Measurements from ENCODE around the gene NIPSNAP2.
"Not testable (repeated sequence)": the region's sequence is repeated elsewhere in the genome, so short reads cannot be mapped to it uniquely, and the experiment has no call there.

The NIPSNAP2 gene

DNA sequence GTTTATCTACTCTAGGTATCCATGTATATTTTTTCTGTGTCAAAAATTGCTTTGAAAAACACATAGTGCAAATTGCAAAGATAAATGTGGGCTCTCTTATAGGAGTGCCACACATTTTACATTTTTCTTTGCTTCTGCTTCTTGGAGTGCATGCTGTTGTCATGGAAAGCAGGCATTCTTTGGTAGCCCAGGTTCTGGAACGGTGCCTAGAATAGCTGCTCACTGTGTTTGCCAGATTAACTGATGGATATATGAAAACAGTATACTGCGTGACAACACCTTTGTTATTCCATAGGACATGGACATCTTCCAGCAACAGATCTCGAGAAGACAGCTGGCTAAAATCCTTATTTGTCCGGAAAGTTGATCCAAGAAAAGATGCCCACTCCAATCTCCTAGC lies 13.4 kb downstream of the NIPSNAP2 start:
- no peak for DNase-seq

GRCh38 chr7:55980266-55980665 lies 15.9 kb downstream of the NIPSNAP2 start:
- no peak for DNase-seq

- DNase-seq = no peak
Observed at GRCh38 chr7:55983537-55983936, 19.2 kb downstream of the NIPSNAP2 start.

- no peak for DNase-seq
Observed at GRCh38 chr7:55992346-55992745, 28.0 kb downstream of the NIPSNAP2 start.

GRCh38 chr7:55996856-55997500 lies 32.6 kb downstream of the NIPSNAP2 start:
- DNase-seq = no peak

DNA sequence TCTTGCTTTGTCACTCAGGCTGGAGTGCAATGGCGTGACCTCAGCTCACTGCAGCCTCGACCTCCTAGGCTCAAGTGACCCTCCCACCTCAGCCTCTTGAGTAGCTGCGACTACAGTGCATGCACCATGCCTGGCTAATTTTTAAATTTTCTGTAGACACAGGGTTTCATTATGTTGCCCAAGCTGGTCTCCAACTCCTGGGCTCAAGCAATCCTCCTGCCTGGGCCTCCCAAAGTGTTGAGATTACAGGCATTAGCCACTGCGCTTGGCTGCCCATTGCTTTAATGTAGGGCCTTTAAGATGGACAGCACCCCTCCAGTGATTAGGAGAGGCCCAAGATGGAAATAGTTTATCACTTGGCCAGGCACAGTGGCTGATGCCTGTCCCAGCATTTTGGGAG lies 39.4 kb downstream of the NIPSNAP2 start:
- DNase-seq = no peak

- DNase-seq = no peak
Observed at GRCh38 chr7:56007167-56007652, 42.8 kb downstream of the NIPSNAP2 start.

DNA sequence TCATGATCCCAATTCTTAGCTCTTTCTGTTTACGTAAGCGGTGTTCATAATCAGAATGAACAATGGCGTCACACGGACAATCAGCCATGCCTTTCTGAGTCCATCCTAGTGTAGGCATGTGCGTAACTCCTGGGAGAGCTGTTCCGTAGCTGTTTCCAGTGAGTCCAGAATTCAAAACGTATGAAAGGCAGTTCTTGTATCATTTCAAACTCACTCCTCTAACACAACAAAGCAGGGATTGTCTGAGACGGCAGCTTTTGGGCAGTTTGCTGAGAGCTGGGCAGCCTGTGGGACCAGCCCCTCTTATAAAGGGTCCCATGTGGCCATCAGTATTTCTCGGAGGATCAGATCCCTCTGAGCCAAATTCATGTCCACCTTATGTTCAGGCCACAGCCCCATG lies 43.5 kb downstream of the NIPSNAP2 start:
- DNase-seq = no peak

- no peak for DNase-seq
Observed at GRCh38 chr7:56009695-56010094, 45.3 kb downstream of the NIPSNAP2 start.

DNA sequence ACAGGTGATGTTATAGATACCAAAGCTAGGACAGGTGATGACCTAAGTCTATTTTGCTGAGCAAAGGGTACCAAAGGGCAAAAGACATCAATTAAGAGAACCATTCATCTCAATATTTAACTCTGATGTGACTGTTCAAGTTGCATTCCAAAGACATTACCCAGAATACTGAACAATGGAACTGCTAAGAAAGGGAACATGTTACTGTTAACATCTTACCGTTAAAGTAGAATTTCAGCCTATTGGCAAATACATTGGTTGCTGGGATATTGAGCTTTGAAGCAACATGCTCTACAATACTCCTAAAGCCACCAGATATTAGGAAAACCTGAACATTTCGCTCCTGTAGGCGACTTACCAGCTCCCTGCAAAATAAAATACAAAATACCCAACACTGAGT lies 52.6 kb downstream of the NIPSNAP2 start:
- DNase-seq = not testable (repeated sequence)

GRCh38 chr7:56019501-56019900 lies 55.1 kb downstream of the NIPSNAP2 start:
- DNase-seq = no peak

GRCh38 chr7:56023500-56023899 lies 59.1 kb downstream of the NIPSNAP2 start:
- DNase-seq = no peak

DNA sequence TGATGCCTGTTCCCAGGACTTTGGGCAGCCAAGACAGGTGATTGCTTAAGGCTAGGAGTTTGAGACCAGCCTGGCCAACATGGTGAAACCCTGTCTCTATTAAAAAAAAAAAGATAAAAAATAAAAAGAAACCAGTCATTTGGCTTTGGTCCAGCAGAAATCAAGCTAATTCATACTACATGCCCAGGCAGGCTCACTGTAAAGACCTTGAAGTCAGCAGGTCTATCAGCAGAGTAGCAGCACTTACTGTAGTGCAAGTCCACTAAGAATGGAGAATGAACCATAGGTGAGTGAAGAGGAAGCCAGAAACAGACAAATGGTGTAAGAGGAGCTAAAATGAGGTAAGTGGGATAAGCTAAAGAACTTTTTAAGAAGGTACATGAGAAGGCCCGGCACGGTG lies 62.2 kb downstream of the NIPSNAP2 start:
- no peak for DNase-seq

DNA sequence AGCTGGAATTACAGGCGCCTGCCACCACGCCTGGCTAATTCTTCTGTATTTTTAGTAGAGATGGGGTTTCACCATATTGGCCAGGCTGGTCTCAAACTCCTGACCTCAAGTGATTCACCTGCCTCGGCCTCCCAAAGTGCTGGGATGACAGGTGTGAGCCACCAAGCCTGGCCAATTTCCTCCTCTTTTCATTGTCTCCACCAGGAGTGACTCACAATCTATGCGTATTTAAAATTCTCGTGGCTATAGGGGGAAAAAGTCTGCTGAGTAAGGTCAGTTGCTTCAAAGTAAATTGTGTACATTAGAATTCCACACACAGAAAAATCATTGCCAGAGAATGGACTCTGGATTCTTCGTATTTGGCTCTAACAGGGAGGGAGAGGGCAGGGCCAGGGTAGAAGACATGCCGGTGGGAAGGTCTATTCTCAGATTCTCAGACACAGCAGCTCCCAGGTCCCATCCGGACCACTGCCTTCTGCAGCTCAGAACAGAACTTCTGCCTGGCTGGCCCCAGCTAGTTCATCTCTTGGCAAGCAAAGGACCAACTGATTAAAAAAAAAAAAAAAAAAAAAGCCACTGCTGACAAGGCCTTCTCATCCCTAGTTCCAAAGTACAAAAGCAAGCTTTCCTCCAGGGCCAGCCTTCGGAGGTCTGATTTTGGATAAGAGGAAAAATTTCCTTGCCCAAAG lies 64.7 kb downstream of the NIPSNAP2 start:
- no peak for DNase-seq

DNA sequence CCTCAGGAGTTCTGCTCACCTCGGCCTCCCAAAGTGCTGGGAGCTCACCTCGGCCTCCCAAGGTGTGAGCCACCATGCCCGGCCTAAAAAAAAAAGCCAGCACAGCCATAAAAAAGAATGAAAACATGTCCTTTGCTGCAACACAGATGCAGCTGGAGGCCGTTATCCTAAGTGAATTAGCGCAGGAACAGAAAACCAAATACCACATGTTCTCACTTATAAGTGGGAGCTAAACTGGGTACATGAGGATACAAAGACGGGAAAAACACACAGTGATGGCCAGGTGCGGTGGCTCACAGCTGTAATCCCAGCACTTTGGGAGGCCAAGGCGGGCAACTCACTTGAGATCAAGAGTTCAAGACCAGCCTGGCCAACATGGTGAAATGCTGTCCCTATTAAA lies 66.0 kb downstream of the NIPSNAP2 start:
- no peak for DNase-seq

GRCh38 chr7:56031556-56031955 lies 67.2 kb downstream of the NIPSNAP2 start:
- not testable (repeated sequence) for DNase-seq

- DNase-seq = not testable (repeated sequence)
Observed at GRCh38 chr7:56032578-56032977, 68.2 kb downstream of the NIPSNAP2 start.

DNA sequence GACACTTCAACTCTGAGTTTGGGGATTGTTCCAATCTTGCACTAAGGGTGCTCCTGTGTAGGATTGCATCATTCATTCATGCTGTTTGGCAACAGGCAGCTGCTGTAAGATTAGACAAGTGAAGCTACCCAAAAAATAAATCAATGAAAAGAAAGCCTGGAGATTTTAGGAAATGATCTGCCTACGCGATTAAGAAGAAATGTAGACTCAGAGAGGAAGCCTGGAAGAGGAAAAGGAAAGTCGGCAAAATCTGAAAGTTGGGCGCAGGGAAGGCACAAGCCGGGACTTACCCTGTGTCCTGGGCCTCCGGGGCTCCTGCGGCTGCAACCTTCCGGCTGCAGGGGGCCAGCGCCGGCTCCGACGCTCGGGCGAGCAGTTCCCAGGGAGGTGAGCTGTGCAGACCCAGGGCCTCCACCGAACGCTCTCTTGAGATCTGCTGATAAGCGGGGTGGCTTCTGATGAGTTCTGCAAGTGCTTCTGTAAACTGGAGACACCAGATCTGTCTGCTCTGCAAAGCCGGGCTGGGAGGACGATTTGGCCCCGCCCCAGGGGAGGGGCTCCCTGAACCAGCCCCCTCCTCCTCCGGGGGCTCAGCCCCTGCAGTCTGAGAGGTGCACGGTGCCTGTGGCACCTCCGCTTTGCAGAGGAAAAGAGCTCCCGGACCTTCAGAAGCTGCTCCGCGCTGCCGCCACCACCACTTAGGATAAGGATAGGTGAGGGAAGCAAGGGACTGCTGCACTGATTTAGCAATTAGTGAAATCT lies 69.5 kb downstream of the NIPSNAP2 start:
- DNase-seq = peak; percentile 13 to 73 (median 35)

DNA sequence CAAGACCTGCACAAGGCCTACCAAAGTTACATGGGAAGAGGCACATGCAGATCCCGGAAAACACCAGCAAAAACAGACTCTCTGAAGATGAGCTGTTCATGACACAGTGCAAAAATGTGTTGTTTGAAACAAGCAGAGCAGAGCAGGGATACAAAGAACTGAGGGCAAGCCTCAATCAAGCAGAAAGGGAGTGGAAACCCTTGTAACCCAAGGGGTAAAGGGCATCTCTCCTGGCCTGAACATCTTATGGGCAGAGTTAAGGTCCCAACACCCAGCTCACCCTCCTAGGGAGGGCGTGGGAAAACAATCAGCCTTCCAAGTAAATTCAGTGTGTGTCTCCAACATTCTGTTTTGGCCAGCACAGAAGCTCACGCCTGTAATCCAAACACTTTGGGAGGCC lies 76.3 kb downstream of the NIPSNAP2 start:
- no peak for DNase-seq

GRCh38 chr7:56045758-56046157 lies 81.4 kb downstream of the NIPSNAP2 start:
- not testable (repeated sequence) for DNase-seq

DNA sequence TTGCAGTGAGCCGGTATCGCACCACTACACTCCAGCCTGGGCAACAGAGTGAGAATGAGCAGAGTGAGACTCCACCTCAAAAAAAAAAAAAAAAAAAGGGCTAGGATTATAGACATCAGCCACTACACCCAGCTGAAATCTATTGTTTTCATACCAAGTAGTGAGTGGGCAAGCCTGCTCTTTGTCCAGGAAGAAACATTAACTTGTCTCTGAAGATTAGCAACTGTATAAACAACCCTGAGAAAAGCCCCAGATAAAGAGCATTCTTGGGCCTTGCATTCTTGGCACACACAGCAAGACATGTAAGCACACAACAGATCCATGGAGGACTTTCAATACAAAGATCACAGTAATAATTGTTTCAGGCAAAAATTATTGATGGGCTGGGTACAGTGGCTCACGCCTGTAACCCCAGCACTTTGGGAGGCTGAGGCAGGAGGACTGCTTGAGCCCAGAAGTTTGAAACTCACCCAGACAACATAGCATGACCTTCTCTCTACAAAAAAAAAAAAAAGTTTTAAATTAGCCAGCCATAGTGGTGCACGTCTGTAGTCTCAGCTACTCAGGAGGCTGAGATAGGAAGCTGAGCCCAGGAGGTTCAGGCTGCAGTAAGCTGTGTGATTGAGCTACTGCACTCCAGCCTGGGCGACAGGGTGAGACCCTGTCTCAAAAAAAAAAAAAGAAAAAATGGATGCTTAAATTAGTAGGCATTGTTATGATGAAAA lies 82.5 kb downstream of the NIPSNAP2 start:
- no peak for DNase-seq

GRCh38 chr7:56047446-56048116 lies 83.2 kb downstream of the NIPSNAP2 start:
- not testable (repeated sequence) for DNase-seq

DNA sequence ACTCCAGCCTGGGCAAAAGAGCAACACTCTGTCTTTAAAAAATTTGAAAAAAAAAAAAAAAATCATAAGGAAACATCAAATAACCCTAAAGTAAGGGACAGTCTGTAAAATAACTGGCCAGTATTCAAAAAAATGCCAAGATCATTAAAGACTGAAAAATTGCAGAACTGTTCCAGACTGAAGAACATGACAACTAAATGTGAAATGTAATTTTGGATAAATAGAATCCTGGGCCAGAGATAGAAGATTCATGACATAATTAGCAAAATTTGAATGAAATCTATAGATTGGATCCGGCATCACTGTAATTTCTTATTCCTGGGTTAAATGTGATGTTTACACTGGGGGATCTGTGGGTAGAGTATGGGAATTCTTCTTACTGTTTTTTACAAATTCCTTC lies 83.9 kb downstream of the NIPSNAP2 start:
- DNase-seq = no peak
